HG03469 (cell line): ENCODE results near the gene SCAMP2.

Experiments used
- ATAC-seq: cut with Tn5 transposase; IDR thresholded peaks from one replicate; pipeline ENCODE4 v1.9.1; 2021; ENCODE audit warnings: mild to moderate bottlenecking, moderate library complexity, moderate number of reproducible peaks; ENCODE audit not compliant: unreplicated experiment

The SCAMP2 gene

GRCh38 chr15:74863239-74864056 is 9.7 kb downstream of the SCAMP2 start:
- no peak for ATAC-seq

GRCh38 chr15:74858369-74858740 is 14.8 kb downstream of the SCAMP2 start:
- no peak for ATAC-seq

- ATAC-seq, result no peak
These were observed 15.3 kb downstream of the SCAMP2 start for GRCh38 chr15:74857671-74858368.

GRCh38 chr15:74857082-74857655 is 16.0 kb downstream of the SCAMP2 start:
- ATAC-seq, result peak; percentile 57

- ATAC-seq, result no peak
These were observed 16.6 kb downstream of the SCAMP2 start for GRCh38 chr15:74856537-74856936.

GRCh38 chr15:74855857-74856256 is 17.3 kb downstream of the SCAMP2 start:
- ATAC-seq, result no peak

- ATAC-seq, result no peak
These were observed 18.6 kb downstream of the SCAMP2 start for GRCh38 chr15:74854453-74855022.

- no peak for ATAC-seq
These were observed 21.2 kb downstream of the SCAMP2 start for GRCh38 chr15:74851960-74852359.

- ATAC-seq, result no peak
These were observed 22.8 kb downstream of the SCAMP2 start for GRCh38 chr15:74850393-74850792.

- no peak for ATAC-seq
These were observed 25.7 kb downstream of the SCAMP2 start for GRCh38 chr15:74847432-74847831.

- ATAC-seq, result no peak
These were observed 27.6 kb downstream of the SCAMP2 start for GRCh38 chr15:74845581-74845980.

GRCh38 chr15:74845208-74845568 is 28.0 kb downstream of the SCAMP2 start:
- ATAC-seq, result no peak

GRCh38 chr15:74844319-74845207 is 28.6 kb downstream of the SCAMP2 start:
- ATAC-seq, result no peak

GRCh38 chr15:74843891-74844299 is 29.3 kb downstream of the SCAMP2 start:
- no peak for ATAC-seq

GRCh38 chr15:74843445-74843828 is 29.7 kb downstream of the SCAMP2 start:
- no peak for ATAC-seq

GRCh38 chr15:74842581-74843444 is 30.4 kb downstream of the SCAMP2 start, which contains the start of gene ULK3:
Gene ULK3 (minus strand): TSS chr15:74843156. CDS start chr15:74843105, 51 bp downstream.
- ATAC-seq, result peak; percentile 66

GRCh38 chr15:74841891-74842373 is 31.2 kb downstream of the SCAMP2 start:
- ATAC-seq, result no peak

- ATAC-seq, result no peak
These were observed 32.1 kb downstream of the SCAMP2 start for GRCh38 chr15:74840851-74841775.
